H54 (cell line): ENCODE results near the gene TTC6.
"Not testable (repeated sequence)": the region's sequence is repeated elsewhere in the genome, so short reads cannot be mapped to it uniquely, and the experiment has no call there.

Experiments used
- DNase-seq: peaks from one replicate; pipeline ENCODE4 v3.0.0; 2011; ENCODE audit warnings: low spot score, mixed read lengths; ENCODE audit not compliant: insufficient read length
- FAIRE-seq: peaks from 3 replicates; lab custom pipeline; 2011; peaks lifted over from hg19 to GRCh38; lab: Jason Lieb, UNC
- POLR2A ChIP-seq: IDR thresholded peaks from 2 replicates; pipeline ENCODE4 v1.6.1; 2011; ENCODE audit warnings: low read depth, mild to moderate bottlenecking, low read length

Gene TTC6, protein sequence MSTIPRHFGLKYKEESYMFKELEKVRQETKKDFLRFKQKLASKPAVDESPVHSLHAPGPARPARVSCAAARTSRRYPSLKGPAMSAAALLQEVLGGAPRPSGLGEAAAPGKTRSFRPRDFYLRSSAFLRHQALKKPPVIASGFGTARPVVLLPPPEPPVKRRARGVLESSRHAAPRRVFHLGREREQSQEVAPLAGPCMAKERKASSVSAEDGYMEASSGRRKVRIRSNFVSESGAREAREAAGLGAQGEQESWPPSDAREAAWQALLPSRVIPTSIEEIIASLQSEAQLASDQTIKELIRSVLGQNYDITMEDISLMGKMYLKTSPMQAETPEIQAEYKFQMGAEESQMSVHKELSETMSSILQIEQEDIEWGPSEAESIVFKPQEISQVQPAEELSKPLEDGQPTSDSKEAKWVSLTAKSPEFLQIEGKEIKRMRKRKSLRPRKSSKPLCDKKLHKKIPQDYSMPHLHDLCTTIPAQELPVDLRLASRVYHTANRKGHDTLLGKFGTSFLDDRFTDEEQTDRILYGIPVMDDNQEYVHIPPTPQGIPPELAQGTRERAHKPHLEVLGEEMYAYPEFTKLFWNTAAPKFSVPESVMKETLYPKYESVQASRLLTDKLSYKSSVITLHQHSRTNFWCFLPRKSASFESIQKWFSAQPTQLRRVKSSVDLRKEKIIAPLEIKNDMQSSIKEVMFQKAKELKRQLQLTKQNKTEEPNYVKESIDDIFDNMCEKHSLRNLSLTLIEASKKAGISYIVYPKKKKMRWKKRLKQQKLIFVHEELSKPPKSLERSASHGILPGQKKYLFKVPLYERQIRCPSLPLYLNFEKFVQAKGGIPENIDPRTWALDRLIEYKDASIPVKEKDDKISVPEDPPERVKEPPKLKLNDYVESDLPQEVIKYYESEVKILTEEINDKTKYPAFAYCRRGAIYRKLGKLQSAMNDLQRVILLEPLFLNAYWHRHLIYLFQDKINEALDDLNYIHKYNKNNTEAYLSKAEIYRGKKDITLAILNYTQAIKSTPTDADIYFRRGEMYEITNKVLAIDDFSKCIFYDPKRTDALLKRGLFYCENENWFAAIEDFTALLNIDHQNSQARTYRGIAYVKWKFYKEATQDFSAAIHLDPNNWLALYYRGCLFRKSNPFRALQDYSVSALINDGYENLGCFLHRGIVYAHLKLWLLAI (N-terminal part only)

GRCh38 chr14:37594971-37595808 is at the start of gene TTC6, which contains the start of gene FOXA1:
Gene TTC6 (plus strand): TSS chr14:37595629. CDS start chr14:37622065, 26,436 bp downstream.
Gene FOXA1 (minus strand): TSS chr14:37595249. CDS start chr14:37594972, 277 bp downstream.
- DNase-seq, result peak; percentile 26
- no peak for FAIRE-seq

DNA sequence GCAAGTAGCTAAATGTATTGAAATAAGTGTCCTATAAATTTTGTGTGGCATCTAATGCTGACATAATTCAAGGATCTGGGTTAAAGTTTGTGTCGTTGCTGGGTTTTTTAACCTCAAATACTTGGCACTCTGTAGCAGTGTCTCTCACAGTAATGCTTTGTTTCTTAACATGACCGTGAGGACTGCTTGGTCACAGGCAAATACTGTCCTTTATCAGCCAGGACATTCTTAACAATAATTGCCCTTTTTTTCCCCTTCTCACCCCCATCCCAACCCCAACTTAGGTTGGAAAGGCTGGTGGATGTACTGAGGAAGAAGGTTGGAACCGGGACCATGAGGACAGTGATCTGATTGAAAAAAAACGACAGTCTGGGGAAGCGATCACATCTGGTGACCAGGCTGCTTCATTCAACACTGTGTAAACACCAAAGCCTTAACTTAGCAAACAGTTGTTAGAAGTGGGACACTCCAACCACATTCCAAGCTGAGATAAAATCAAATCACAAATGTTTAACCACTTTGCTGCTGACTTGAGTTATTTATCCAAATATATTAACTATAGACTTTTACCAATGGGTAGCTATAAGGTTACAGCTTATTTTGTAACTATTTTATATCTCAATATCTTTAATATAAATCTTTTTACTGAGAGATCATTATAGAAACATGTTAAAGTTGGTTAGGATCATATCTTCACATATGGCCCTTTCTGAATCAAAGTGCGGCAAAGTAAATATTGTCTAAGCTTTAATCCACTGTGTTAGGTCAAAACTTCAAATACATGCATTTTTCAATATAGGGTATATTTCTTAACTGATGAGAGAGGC is 48.6 kb upstream of the TTC6 start:
- DNase-seq, result no peak
- no peak for FAIRE-seq
- TF ChIP-seq POLR2A, result no peak

More at GRCh38 chr14:37594971-37595808, at the start of gene TTC6, which contains the start of gene FOXA1:
- no peak for TF ChIP-seq POLR2A

DNA sequence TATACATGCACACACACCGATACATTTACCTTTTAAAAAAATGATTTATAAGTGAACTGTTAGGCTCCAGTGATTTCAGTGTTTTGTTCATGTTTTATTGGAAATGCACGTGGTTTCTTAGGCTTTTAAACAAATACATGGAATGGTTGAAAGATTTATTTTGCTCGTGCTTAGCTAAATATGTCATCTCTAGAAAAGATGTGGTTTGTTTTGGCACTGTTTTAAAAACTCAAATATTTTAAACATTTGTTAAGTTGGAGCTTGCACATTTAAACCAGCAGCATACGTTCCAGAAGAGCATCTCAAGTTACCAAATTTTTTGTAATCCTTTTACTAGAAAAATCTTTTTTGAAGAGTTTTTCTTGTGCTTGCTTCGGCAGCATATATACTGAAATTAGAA is 44.9 kb upstream of the TTC6 start:
- FAIRE-seq, result no peak

GRCh38 chr14:37551119-37551518 is 44.3 kb upstream of the TTC6 start:
- no peak for TF ChIP-seq POLR2A
- DNase-seq (no peak), FAIRE-seq (no peak)

More for the DNA sequence above, 44.9 kb upstream of the TTC6 start:
- TF ChIP-seq POLR2A, result no peak
- no peak for DNase-seq

- DNase-seq (no peak), FAIRE-seq (no peak)
- TF ChIP-seq POLR2A, result no peak
Measured at GRCh38 chr14:37553935-37554550, 41.4 kb upstream of the TTC6 start.

DNA sequence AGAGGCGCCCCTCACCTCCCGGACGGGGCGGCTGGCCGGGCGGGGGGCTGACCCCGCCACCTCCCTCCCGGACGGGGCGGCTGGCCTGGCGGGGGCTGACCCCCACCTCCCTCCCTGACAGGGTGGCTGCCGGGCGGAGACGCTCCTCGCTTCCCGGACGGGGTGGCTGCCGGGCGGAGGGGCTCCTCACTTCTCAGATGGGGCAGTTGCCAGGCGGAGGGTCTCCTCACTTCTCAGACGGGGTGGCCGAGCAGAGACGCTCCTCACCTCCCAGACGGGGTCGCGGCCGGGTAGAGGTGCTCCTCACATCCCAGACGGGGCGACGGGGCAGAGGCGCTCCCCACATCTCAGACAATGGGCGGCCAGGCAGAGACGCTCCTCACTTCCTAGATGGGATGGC is 39.8 kb upstream of the TTC6 start:
- FAIRE-seq, DNase-seq: not testable (repeated sequence)

- no peak for DNase-seq
- no peak for FAIRE-seq
- no peak for TF ChIP-seq POLR2A
Measured at GRCh38 chr14:37558740-37559139, 36.7 kb upstream of the TTC6 start.

GRCh38 chr14:37559386-37559785 is 36.0 kb upstream of the TTC6 start:
- FAIRE-seq, result no peak
- DNase-seq, result no peak
- TF ChIP-seq POLR2A, result no peak

- FAIRE-seq (no peak), DNase-seq (no peak)
- TF ChIP-seq POLR2A, result no peak
Measured at GRCh38 chr14:37563189-37563588, 32.2 kb upstream of the TTC6 start.

- DNase-seq (no peak), FAIRE-seq (no peak)
- TF ChIP-seq POLR2A, result no peak
Measured at GRCh38 chr14:37565550-37565949, 29.9 kb upstream of the TTC6 start.

DNA sequence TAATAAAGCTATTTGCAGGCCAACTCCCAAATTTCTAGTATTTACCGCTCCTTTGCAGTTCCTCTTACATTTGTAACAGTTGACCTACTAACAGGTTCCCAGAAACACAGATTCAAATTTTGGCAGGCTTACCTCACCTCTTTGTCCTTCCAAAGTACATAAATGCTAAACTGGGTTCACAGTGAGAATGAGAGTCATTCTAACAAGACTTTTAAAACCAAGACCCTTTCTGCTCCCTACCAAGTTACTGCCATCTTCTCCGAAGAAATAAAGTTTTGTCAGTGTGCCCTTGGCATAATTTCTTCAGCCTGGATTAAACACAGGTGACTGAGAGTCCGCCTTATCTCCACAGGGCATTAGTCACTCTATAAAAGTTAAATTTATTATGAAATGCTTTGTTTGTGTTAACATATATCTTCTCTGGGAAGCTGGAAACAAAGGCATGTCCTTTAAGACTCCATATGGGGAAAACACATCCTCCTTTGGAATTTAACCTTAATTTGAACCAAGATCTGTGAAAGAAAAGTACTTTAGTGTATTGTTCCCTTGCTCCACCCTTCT is 28.5 kb upstream of the TTC6 start:
- FAIRE-seq (no peak), DNase-seq (no peak)
- TF ChIP-seq POLR2A, result no peak
